Erythroblast (primary cell): ENCODE results near the gene ANKZF1.

ENCODE experiments used
- GATA1 ChIP-seq: IDR thresholded peaks from 2 replicates; pipeline ENCODE4 v1.6.1; 2011; ENCODE audit warnings: low read depth, mild to moderate bottlenecking, control low read depth, low read length, moderate library complexity
- POLR2A ChIP-seq: IDR thresholded peaks from 2 replicates; pipeline ENCODE4 v1.6.1; 2011; ENCODE audit warnings: mild to moderate bottlenecking, low read length

GRCh38 chr2:219183151-219183772 lies 46.3 kb upstream of the ANKZF1 start:
- TF ChIP-seq POLR2A (no peak), GATA1 (no peak)
